Transverse colon (tissue), 4 donors: ENCODE measurements around the gene TTC31.

Experiments used
- POLR2A ChIP-seq: fragments of 450-650 bp; IDR thresholded peaks from one replicate; pipeline ENCODE4 v1.6.1; 2016; ENCODE audit warnings: antibody characterized with exemption, mild to moderate bottlenecking, moderate library complexity
- POLR2AphosphoS5 ChIP-seq, 3 donors: sonication (generic); formaldehyde crosslinking; IDR thresholded peaks; one replicate each; pipeline ENCODE4 v1.6.1; 2016; ENCODE audit warnings: antibody characterized with exemption in 3 of 3
- TF ChIP-seq, protein P1 (sequence below), 5 experiments: fragments of 200-600 bp in 3 of 5; fragments of 450-650 bp in 2 of 5; sonication (generic) in 3 of 5; IDR thresholded peaks; 1 replicate in 2 of 5; 2 replicates in 3 of 5; pipeline ENCODE4 v1.5.1; 2016 to 2017; ENCODE audit warnings: antibody characterized with exemption in 5 of 5, inconsistent platforms in 3 of 5, mild to moderate bottlenecking in 2 of 5, moderate library complexity in 1 of 5

DNA sequence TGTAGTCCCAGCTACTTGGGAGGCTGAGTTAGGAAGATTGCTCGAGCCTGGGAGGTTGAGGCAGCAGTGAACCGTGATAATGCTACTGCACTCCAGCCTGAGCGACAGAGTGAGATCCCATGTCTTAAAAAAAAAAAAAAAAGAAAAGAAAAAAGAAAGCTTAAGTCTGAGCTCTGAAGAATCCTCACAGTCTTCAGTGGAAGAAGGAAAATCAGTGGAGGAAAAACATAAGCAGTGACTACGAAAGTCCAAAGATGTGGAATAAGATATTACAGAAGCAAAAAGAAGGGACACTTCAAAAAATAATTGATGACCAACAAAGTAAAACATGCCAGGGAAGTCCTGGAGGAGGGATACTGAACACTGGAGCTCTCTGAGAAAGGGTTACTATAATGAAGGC is 27.4 kb downstream of the TTC31 start:
- TF ChIP-seq, protein P1, sequence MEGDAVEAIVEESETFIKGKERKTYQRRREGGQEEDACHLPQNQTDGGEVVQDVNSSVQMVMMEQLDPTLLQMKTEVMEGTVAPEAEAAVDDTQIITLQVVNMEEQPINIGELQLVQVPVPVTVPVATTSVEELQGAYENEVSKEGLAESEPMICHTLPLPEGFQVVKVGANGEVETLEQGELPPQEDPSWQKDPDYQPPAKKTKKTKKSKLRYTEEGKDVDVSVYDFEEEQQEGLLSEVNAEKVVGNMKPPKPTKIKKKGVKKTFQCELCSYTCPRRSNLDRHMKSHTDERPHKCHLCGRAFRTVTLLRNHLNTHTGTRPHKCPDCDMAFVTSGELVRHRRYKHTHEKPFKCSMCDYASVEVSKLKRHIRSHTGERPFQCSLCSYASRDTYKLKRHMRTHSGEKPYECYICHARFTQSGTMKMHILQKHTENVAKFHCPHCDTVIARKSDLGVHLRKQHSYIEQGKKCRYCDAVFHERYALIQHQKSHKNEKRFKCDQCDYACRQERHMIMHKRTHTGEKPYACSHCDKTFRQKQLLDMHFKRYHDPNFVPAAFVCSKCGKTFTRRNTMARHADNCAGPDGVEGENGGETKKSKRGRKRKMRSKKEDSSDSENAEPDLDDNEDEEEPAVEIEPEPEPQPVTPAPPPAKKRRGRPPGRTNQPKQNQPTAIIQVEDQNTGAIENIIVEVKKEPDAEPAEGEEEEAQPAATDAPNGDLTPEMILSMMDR (IDR thresholded peaks at IDR 0.05) = no peak
- TF ChIP-seq POLR2AphosphoS5 (IDR thresholded peaks at IDR 0.05) (no peak), POLR2A (no peak)
